ENCODE data around the gene KCTD16. TPM values are rescaled to one million over a fixed set of nuclear protein-coding genes. Genes with fewer than 3 reads are reported as not detected.

KCTD16 gene
- total RNA-seq, 1 experiment from 2014 or later, result not detected

DNA sequence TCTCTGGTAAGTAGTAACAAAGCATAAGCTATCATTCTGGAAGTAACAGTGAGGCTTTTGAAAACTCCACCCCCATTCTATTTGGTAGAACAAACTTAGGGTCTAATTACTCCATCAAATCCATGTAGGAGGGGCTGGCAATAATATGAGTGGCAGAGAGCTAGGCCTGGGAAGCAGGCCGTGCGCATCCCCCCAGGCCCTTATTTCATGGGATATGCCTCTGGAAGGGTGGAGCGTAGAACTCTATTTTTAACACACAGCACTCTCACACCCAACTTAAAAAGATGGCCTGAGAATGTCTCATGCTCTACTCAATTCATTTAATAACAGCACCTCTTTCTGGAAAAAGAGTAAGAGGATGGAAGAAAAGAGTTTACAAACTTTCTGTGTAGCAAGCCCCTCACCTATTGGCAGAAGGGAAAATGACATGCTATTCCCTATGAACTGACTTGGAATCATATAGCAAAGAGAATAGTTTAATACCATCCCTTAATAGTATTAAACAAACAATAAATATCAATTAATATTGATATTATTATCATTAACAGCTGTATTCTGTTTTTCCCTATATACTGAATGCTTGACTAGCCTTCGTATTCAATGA, 233.2 kb downstream of the KCTD16 start:
- no peak for DNase-seq (ENCODE audit: low spot score)

DNA sequence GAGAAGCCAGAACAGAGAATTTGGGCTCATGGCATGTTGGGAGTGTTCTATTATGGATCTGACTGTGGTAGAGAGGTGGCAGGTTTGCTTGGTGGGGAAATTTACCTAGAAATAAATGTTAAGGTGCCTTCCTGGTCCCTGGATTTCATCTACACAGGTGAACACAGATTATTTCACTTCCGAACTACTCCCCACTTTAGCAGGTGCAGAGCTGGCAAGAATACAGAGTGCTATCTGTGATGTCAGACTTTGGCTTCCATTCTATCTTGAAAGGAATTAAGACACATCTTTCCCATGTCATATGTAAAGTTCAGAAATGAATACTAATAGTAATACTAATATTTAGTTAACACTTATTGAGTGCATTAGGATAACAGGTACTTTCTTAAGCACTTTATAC, 234.0 kb downstream of the KCTD16 start:
- DNase-seq (ENCODE audit: low spot score), result no peak

DNA sequence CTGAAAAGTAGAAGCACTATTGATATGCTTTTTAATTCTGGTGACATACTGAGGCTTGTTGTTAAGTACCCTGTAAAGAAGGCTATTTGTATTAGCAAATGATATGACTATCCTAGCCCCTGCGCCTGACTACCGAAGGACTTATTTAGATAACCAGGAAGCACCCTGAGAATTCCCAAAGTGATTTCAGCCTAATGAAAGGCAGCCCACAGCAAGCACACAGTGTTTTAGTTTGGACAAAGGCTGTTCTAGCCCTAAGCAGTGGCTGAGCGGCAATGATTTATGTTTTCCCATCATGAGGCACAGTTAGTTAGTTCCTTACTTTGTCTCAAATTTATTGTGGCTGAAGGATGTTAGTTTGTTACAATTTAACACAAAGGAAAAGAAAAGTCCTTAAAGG, 235.3 kb downstream of the KCTD16 start:
- DNase-seq (ENCODE audit: low spot score), result no peak

DNA sequence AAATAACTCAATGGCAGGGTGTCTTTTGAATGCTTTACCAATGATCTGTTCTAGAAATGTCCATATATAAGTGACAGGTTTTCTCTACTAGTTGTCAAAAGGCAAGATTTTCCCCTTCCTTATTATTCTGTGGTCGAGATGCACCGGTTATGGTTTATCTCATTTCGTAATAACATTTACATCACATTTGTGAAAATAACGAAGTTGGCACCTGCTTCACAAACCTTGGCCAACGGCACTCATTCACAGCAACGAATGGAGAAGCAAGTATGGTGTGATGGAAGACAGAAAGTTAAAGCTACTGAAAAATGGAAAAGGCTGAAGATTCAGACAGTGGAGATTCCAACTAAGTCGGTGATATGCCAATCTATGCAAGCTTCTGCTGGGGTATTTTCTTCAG, 235.8 kb downstream of the KCTD16 start:
- no peak for DNase-seq (ENCODE audit: low spot score)

DNA sequence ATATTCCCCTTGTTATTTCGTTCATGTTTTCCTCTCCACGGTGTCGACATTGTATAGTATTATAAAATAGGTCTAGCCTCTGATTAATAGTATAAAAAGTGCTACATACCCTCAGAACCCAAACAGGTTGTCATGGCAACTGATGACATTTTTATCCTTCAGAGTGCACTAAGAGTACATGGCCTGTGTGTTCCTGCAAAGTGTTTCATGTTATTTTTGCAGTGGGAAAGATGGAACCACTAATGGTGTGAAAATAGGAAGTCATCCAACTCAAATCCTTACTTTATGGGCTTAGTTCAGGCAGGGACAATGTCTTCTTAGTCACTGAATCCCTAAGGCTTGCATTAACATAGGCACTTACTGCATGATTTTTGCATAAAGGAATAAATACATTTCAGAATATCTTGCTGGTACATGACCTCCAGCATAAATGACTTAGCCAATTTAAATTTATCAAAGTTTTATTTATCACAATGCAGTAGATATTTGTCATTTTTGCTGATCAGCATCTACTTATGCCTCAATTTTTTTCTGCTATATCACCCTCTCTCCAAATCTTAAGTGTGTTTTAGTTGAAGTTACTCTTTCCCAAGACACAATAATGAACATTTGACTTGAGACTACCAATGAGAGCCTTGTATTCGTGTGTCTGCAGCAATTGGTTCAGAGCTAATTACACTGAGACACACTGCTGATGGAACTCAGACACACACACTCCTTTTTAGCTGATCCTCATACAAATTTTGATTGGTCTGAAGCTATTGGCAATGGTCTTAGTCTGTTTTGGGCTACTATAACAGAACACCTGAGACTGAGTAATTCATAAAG, 243.7 kb downstream of the KCTD16 start:
- no peak for DNase-seq (ENCODE audit: low spot score)

DNA sequence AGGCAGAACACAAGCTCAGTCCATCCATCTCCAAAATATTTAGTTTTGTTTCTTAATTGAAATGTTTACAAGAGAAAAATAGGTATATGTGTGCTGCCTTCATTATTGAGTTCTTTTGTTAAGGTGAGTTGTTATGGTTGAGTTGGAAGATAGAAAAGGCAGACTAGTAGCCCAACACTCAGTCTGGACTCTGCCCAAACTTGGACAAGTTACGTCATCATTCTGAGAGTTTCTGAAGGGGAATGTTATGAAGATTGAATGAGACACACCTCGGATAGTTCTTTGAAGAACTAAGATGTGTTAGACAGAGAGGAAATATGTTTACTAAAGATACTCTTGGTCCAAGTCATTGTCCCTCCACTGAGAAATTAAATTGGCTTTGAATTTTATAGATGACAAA, 245.5 kb downstream of the KCTD16 start:
- no peak for DNase-seq (ENCODE audit: low spot score)

DNA sequence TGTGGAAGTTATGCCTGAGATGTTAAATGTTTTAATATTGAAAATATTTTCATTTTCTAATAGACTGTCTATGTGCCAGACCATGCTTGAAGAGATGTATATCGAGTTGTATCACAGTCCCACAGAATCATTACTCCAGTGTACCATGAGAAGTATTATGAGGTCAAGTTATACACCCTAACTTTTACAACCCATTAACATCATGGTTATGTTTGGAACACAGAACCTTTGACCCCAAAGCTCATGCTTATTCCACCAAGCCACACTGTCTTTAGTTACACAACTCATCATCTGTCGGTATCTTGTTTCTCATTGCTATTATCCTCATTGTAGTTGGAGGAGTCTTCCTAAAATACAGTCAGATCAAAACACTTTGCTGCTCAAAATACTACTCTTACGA, 248.0 kb downstream of the KCTD16 start:
- DNase-seq (ENCODE audit: low spot score), result no peak

DNA sequence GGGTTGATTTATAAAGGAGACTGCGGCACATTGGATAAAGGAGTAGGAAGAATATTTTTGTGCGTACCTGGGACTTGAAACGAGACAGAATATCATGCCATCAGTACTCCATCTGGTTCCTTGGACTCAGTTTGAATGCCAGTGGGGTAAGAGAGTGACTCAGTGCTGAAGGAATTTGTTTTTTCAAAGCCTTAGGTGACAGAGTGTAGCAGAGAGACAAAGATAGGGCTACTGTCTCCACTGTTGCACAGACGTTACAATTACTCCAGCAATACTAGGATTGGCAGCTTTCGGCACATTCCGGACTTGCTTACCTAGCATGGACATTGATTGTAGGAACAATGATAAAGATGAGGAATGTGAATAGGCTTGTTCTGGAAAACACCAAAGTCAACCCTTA, 250.7 kb downstream of the KCTD16 start:
- no peak for DNase-seq (ENCODE audit: low spot score)

DNA sequence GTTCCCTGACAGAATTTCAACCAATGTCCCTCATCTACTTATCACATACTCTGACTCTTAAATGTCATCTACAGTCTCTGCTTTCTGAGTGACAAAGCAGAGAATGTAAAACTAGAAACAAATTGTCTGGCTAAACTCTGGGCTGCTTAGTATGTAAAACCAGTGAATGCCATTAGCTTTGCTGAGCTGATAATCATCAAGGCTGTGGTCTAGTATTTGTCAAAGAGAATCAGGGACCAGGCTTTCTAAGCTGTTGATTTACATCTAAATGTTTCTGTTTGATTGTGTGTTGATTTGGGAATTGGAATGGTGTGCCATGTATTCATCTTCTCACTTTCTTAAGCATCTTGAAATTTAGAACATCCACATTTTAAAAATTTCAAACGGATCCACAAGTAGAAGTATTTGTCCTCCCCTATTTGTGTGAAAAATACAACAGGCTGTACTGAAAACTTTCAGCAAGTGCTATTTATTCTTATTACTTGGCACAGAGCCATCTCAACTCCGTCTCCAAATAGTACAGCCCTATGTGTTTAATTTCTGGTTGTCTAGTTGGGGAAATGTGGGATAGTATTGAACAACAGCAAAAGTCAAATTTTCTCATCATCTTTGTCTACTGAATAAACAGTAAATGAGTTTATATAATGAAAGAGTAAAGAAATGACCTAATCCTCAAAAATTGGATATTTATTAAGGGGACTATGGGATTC, 251.5 kb downstream of the KCTD16 start:
- no peak for DNase-seq (ENCODE audit: low spot score)

DNA sequence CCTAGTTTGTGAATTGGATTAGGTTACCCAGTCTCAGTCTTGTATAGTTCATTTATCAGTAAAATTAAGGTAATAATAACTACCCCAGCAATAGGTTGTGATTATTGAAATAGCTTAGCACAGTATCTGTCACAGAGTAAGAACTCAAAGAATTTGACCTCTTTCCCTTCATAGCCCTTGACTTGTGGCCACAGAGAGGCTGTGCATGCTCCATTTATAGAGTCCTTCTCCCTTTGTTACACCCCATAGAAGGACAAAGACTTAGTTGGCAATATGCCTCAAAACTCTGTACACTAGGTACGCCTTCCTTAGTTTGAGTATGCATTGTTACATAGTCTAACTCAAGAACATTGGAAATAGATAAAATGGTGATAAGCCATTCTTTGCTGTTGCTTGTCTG, 257.2 kb downstream of the KCTD16 start:
- no peak for DNase-seq (ENCODE audit: low spot score)

DNA sequence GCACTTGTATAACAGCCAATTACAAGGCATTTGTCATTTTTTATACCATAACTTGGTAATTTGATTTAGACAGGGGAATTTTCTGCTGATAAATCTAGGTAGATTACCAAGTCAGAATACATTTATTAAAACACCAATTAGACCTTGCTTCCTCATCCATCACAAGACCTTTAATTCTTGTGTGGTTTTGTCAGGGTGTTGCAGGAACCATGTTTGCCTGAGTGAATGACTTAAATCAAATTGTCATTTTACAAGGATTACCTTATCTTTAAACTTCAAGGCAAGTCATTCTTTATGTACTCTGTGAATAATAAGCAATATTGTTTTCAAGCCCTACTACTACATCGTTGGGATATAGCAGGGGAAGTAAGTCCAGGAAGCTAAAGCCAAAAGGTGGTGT, 257.7 kb downstream of the KCTD16 start:
- no peak for DNase-seq (ENCODE audit: low spot score)

DNA sequence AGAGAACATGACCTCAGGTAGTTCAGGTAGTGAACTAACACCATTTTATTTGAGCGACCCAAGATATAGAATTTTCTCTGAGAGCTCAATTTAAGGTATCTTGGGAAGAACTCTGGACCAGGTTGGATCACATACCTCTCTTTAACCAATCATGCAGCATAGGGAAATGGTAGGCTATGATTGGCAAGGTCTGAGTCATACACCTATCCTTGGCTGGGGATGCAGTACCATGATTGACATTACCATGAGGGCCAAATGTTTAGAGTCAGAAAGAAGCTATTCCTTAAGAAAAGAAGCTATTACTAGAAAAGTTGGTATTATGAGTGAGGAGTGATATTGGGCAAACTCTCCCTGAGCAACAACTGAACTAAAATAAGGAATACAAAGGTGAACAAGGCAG, 258.7 kb downstream of the KCTD16 start:
- DNase-seq (ENCODE audit: low spot score), result no peak

DNA sequence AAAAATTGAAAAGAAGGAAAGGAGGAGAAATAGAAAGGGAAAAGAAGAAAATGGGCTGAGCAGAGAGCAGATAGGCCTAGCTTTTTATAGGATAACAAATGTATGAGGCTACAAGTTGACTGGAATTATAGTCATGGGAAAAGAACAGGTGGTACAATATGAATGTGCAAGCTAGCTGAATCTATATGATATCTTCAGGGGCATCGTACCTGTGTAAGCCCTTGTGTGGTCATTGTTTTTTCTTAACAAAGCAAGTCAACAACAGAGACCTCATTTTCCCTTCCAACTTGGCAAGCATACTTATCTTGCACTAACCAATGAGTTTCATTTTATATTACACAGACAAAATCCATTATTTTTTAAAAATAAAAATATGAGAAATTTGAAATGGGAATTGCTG, 259.2 kb downstream of the KCTD16 start:
- no peak for DNase-seq (ENCODE audit: low spot score)

DNA sequence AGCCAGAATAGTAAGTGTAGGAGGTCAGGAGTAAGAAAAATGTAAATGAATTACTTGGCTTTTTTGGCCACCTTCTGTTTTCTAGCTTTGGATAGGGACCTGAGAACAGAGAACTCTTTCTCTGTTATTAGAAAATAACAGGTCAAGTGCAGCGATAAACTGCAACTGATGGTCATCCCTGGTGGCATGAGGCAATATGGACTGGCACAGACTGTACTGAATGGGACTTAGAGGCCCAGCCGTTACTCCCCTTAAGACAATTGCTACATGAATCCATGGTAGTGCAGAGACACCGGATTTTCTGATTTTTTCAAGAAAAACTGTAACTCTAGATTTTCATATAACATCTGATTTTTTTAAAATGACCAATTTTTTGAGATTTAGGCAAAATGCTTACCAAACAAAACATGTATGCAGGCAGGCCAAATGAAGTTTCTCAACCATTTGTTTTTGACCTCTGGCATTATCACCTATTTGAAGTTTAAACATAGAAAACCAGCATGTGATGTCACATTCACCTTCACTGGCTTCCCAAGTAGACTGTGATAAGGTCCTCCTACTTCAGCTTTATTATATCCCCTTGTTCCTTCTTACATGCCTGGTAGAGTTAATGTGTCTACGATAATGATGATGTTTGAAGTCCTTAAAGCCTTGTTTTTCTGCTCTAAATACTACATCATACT, 262.6 kb downstream of the KCTD16 start:
- DNase-seq (ENCODE audit: low spot score), result no peak

DNA sequence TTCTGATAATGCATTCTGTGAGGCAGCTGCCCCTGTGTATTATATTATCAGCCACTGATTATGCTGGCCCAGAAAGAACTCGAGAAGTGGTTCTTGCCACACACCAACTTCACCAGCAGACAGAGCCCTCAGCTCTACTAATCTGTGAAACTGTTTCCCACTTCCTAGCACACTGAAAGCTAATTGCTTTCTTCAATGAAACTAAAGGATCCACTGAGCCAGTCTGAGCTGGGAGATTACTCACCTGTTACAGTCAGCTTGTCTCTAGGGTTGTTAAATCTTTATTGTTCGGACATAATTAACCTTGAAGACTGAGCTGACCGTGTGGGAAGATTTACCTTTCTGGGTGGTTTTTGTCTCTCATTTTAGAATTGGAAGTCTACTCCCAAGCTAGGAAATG, 263.2 kb downstream of the KCTD16 start:
- DNase-seq (ENCODE audit: low spot score), result no peak

DNA sequence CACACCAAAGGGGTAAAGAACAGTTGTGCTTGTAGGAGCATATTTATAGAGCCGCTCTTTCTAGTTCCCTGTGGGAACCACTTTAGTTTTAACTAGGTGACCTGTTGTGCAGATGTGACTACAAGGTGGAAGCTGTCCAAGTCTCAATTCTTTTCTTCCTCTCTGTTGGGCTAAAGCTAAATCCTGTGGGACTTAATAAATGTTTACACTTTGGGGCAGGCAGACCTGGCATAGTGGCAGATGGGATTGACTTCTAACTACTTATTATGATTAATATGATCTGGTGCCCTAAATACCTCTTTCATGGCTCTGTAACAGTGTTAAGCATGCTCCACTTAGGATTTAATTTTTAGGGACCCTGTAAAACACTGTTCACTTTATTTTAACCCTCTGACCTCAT, 265.3 kb downstream of the KCTD16 start:
- no peak for DNase-seq (ENCODE audit: low spot score)

DNA sequence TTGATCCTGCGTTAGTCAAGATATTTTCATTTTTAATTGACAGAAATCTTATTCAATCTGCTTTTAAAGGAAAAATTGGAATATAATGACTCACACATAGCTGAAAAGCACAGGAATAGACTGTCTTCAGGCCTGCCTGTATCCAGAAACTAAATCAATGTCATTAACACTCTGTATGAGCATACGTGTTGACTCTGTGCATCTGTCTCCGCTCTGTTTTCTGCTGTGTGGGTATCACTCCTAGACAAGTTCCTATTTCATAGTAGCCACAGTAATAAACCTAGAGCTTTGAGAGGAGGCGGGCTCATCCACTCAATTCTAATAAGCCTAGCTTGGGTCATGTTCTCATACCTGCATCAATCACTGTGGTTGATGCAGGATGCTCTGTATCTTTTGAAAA, 267.6 kb downstream of the KCTD16 start:
- no peak for DNase-seq (ENCODE audit: low spot score)

DNA sequence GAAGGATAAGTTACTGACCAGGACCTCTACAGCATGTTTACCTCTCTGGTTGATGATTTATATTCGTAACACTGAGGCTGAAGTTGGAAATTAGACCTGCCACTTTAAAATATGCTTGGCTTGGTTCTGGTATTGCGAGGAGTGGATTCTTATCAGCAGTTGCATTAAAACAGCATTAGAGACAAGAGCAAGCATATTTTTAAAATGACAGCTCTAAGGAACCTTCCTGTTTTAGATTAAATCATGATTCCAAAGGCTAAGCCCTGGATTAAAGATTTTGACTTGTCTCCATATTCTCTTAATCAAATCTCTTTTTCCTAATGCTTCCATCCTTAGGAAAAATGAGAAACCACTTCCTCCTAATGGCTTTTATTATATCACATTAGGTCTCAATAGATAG, 277.8 kb downstream of the KCTD16 start:
- no peak for DNase-seq (ENCODE audit: low spot score)

DNA sequence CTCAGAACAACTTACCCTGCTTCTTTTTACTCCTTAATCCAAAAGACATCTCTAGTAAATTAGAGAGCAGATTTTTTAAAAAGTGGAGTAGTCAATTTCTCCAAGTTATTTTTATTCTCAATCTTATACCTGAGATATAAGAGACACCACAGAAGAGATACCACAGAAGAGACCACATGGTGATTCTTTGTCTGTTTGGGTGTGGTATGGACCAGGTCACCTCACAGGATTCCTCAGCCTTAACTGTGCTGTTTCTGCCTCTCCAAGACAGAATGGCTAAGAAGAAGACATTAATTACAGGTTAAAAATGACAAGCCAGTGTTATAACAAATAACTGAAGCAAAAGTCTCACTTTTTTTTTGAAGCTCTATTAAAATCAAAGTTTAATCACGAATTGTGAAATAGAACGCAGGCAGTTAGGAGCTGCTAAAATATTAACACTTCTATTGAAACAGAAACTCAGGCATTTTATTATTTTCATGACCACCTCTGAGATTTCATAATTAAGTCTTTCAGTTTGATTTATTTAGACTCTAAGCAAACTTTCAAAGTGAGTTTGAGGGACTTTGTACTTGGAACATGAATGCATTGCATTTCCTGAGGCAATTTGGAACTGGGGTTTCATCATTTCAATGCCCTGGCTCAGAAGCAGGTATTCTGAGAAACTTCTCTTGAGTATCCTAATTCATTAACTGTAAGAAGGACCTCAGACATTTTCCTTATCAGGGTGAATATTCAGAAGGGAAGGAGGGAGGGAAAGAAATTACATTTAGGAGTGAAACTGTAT, 280.7 kb downstream of the KCTD16 start:
- no peak for DNase-seq (ENCODE audit: low spot score)

DNA sequence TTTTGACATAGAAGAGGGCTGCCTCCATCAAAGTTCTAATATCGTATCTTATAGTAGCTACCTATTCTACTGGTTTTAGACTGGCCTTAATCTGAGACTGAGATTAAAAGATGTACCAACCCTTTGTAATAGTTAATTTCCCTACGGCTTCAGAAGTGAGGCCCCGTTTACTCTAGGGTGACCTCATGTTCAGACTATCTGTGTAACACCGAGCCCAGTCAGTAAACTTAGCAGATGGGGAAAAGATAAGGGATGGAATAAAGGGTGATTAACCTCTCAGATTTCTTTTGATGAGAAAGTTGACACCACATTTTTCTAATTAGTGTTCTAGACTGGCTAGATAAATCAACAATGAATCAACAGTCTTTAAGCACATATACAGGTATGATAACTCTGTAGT, 283.1 kb downstream of the KCTD16 start:
- DNase-seq (ENCODE audit: low spot score), result no peak

DNA sequence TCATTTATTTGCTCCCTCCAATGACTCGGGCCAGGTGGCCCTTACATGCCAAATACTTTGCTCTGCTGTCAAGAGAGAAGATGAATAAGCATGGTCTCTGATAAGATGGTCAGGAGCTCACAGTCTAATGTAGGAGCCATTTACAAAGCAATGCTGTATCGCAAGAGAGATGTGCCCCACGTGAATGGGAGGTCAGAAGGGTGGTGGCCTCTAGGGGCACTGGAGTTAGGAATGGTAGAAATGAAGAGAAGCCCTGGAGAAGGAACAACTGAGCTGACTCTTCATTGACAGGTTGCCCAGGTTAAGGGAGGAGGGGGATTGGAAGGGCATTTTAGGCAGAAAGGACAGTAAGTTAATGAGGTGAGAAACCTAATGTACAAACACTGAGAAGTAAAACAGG, 286.5 kb downstream of the KCTD16 start:
- DNase-seq (ENCODE audit: low spot score), result no peak

DNA sequence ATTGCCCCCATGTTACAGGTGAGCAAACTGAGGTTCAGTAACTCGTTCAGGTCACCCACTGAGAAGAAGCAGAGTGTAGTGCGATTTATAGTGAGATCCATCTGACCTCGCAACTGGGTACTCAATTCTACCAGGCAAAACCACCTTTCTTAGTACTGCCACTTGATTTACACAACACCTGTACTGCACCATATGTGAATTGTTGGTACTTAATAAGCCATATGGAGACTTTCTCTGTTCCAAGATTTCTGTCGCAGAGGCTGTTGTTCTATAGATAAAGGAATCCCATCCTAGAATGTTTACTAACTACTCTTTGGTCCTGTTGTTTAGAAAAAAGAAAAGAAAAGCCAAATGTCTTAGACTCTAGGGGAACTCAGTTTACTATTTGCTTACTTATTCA, 287.5 kb downstream of the KCTD16 start:
- DNase-seq (ENCODE audit: low spot score), result no peak
